Measurements from ENCODE around the gene RSBN1. TPM values are rescaled to one million over a fixed set of nuclear protein-coding genes. Genes with fewer than 3 reads are reported as not detected.

The RSBN1 gene
- total RNA-seq, 3 donors from 2014 or later, result 24.1 to 36.5 (median 28.3) TPM

DNA sequence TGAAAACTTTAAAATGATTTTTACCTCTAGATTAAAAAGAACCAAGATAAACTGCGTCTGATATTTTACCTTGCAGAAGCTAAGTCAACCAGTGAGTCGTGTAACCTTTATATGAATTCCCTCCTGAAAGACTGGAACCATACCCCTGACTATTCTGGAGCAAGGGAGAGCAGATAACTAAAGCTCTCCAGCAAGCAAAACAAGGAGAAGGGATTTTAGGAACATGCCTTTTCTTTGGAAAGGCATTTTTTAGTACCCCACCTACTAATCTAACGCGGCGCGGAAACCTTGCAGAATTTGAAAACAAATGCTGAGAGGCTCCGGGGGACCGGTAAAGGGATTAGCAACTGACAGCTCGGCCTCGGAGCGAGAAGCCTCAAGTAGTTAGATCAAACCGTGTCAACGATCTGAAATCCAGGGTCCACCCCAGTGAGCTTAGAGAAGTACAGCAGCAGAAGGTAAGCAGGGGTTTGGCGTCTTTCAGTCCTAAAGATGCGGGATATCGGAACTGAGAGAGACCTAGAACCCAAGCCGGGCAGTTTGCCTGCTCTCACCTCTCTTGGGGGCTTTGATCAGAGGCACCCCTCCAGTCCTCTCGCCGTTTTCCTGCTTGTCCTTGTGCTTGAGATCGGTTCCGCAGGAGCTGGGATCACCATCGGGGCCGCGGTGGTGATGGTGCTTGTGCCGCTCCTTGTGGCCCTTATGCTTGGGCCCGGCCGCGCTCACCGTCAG is 954 bp downstream of the RSBN1 start:
- ATAC-seq (peak; percentile 48), DNase-seq (peak in 1 of 3 donors; percentile 67)
- Histone ChIP-seq H3K36me3 (ENCODE audit: low read depth) (peaks cover 5% of the 10 kb centered on the region), H3K4me1 (ENCODE audit: low read depth) (peaks cover 34% of the 10 kb centered on the region), H3K4me3 (peak overlapping the region; percentile 97), H3K9me3 (no peaks in the 10 kb centered on the region)
- intact Hi-C loops (cut with DNase I, micrococcal nuclease), result loop anchor here in 1 of 2 donors (10.0 kb wide), 1 partner anchor 57 kb away; the partner anchor contains the start of gene PHTF1
- TF ChIP-seq CTCF (IDR thresholded peaks at IDR 0.05), result no peak

- Histone ChIP-seq H3K9me3 (no peaks in the 10 kb centered on the region), H3K36me3 (ENCODE audit: low read depth) (peaks cover 5% of the 10 kb centered on the region), H3K4me3 (no peak overlapping the region), H3K4me1 (ENCODE audit: low read depth) (peaks cover 34% of the 10 kb centered on the region)
- TF ChIP-seq CTCF (IDR thresholded peaks at IDR 0.05), result no peak
- intact Hi-C loops (cut with DNase I, micrococcal nuclease), result loop anchor here in 1 of 2 donors (10.0 kb wide), 1 partner anchor 55 kb away; the partner anchor contains the start of gene PHTF1
- peak in 1 of 3 donors; percentile 62 for DNase-seq
- ATAC-seq, result peak; percentile 29
Measured at GRCh38 chr1:113809670-113810602, 2.3 kb downstream of the RSBN1 start.

DNA sequence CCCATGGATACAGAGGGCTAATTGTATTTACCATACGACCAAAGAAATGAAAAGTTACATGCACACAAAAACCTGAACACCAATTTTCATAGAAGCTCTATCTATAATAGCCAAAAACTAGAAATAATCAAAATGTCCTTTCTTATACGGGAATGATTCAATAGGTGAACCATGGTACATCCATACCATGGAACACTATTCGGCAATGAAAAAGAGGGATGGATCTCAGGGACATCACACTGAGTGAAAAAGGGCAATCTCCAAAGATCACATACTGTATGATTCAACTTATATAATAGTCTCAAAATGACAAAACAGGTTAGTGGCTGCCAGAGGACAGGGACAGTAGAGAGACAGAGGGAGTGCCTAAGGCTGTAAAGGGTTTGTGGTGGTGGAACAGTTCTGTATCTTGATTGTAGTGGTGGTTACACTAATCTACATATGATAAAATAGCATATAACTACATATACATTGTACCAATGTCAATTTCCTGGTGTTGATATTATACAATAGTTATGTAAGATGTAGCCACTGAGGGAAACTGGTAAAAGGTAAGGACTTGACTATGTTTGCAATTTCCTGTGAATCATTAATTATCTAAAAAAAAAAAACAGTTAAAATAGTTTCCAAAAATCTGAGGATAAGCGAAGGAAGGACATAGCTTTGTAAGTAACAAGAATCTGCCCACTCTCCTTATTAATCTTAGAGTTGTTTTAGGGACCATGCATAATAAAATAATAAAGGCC is 3.7 kb downstream of the RSBN1 start:
- TF ChIP-seq CTCF (IDR thresholded peaks at IDR 0.05), result no peak
- DNase-seq, result no peak
- Histone ChIP-seq H3K9me3 (no peaks in the 10 kb centered on the region), H3K4me1 (ENCODE audit: low read depth) (peaks cover 46% of the 10 kb centered on the region), H3K36me3 (ENCODE audit: low read depth) (peaks cover 5% of the 10 kb centered on the region), H3K4me3 (no peak overlapping the region)
- ATAC-seq, result peak; percentile 29
- intact Hi-C loops (cut with DNase I, micrococcal nuclease), result no loop called here

DNA sequence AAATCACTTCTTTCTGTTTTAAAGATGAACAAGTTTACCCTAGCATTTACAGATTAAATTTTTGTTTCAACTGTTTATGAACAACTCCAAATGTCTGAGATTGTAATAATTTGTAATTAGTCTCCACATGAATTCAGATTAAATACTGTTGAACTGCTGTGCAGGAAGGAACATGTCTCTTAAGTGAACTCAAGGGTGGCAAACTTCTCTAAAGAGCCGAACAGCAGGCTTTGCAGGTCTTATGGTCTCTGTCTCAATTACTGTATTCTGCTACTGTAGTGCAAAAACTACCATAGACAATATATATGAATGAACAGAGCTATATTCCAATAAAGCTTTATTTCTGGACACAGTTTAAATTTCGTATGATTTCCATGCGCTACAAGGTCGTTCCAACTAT is 6.6 kb downstream of the RSBN1 start:
- intact Hi-C loops (cut with DNase I, micrococcal nuclease), result no loop called here
- Histone ChIP-seq H3K4me1 (ENCODE audit: low read depth) (peaks cover 53% of the 10 kb centered on the region), H3K36me3 (ENCODE audit: low read depth) (no peaks in the 10 kb centered on the region), H3K9me3 (no peaks in the 10 kb centered on the region), H3K4me3 (no peak overlapping the region)
- TF ChIP-seq CTCF (IDR thresholded peaks at IDR 0.05), result no peak
- ATAC-seq, result no peak
- no peak for DNase-seq

DNA sequence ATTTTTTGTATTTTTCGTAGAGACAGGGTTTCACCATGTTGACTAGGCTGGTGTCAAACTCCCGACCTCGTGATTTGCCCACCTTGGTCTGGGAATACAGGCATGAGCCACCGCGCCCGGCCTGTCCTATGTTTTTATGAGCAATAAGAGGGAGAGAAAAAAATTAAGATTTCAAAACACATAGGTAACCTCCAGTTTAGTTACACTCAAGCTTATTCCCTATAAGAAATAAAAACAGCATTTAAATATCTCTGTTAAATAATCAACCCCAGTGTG is 7.1 kb downstream of the RSBN1 start:
- H3K36me3 ChIP-seq (ENCODE audit: low read depth), result no peaks in the 10 kb centered on the region
- intact Hi-C loops (cut with DNase I, micrococcal nuclease), result no loop called here
- H3K4me1 ChIP-seq (ENCODE audit: low read depth), result peaks cover 50% of the 10 kb centered on the region
- H3K9me3 ChIP-seq, result no peaks in the 10 kb centered on the region
- ATAC-seq (no peak), DNase-seq (no peak)
- no peak overlapping the region for H3K4me3 ChIP-seq
- TF ChIP-seq CTCF (IDR thresholded peaks at IDR 0.05), result no peak
